ENCODE results near the gene CDKAL1.

- TF ChIP-seq POLR2A (IDR thresholded peaks at IDR 0.05; ENCODE audit: control extremely low read depth in 1 of 2, low read depth in 2 of 2, low read length in 2 of 2) (no peak), CTCF (IDR thresholded peaks at IDR 0.05; ENCODE audit: control extremely low read depth in 1 of 3, insufficient read depth in 1 of 3, low read depth in 1 of 3, low read length in 3 of 3) (no peak), CHD1 (IDR thresholded peaks at IDR 0.05; ENCODE audit: low read depth, low read length) (no peak), JUND (IDR thresholded peaks at IDR 0.05; ENCODE audit: low read length) (no peak), SUZ12 (IDR thresholded peaks at IDR 0.05; ENCODE audit: low read length) (no peak)
Observed at GRCh38 chr6:20642441-20642840, 108.2 kb downstream of the CDKAL1 start.

All from H1 (cell line).